ENCODE measurements around the gene CASKIN2. TPM values are rescaled to one million over a fixed set of nuclear protein-coding genes. Genes with fewer than 3 reads are reported as not detected.
"Not testable (repeated sequence)": the region's sequence is repeated elsewhere in the genome, so short reads cannot be mapped to it uniquely, and the experiment has no call there.

CASKIN2 gene
- total RNA-seq, 1 donor from 2014 or later: 60.8 TPM

DNA sequence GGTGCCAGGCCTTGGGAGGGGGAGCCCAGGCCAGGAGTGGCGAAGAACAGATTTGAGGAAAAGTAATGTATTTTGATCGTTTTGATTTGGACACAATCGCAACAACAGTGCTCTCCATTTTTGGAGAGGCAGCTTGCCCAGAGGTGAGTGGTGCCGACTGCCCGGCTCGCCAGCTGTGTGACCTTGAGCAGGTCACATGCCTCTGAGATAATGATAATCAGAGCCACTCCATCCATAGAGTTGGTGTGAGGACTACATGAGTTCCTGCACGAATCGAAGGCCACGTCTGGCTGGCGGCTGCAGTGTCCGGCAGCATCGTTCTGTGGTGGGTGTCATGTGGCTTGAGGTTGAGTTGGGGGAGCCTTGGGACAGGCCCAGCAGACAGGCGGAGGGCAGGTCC, 30.8 kb upstream of the CASKIN2 start:
- DNase-seq (ENCODE audit: low spot score): no peak

DNA sequence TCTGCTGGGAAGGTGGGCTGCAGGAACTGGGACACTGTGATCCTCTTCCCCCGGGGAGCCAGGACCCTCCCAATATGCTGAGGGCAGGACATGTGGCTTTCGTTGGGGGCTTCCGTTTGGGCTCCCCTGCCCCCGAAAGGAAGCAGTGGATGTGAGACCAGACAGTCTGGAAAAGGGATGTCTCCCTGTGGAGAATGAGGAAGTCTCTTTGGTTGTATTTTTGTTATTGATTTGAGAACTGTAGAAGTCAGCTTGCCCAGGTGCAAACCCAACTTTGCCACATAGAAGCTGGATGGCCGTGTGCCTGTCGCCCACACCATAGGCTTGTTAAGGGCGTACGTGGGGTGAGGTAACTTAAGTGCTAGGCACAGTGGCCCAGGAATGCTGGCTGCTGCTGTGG, 28.9 kb upstream of the CASKIN2 start:
- DNase-seq (ENCODE audit: low spot score): no peak

DNA sequence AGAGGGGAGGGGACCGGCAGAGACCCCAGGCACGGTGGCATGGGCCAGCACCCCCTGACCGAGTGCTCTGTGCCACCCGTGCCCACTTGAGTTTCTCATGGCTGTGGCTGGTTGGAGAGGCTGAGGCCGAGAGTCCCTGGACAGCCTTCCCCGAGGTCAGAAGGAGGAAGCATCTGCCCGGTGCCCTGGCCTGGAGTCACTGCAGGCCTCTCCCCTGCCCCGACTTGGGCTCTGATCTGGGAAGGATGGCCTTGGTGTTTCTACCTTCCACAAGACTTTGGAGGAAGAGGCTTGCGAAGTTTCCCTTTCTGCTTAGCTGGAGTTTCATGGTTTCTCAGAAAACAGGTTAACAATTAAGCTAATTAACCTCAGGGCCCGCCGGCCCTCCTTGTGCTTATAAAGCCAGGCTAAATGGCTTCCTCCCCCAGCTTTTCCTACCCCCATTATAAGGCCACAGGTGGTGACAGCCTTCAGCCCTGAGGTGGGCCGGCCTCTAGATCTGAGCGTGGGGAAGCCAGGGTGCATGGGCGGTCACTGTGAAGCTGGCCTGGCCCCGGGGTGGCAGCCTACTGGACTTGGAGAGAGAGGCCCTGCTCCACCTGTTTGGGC, 27.5 kb upstream of the CASKIN2 start:
- no peak for DNase-seq (ENCODE audit: low spot score)

DNA sequence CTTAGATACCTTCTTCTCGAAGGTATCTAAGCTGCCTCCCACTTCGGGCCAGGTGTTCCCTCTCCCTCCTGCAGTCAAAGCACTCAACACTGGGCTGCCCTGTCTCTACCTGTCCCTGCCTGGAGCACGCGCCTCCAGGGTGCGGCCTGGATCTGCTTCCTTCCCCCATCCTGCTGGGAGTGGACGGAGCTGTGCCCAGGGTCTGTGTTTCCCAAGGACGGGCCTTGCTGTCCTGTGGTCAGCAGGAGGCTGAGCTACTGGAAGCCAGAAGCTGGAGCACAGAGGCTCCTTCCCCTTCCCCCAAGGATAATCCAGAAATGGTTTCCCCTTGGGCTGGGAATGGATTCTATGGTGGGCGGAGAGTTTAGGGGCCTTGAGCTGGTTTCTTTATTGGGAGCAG, 26.9 kb upstream of the CASKIN2 start:
- DNase-seq (ENCODE audit: low spot score): no peak

DNA sequence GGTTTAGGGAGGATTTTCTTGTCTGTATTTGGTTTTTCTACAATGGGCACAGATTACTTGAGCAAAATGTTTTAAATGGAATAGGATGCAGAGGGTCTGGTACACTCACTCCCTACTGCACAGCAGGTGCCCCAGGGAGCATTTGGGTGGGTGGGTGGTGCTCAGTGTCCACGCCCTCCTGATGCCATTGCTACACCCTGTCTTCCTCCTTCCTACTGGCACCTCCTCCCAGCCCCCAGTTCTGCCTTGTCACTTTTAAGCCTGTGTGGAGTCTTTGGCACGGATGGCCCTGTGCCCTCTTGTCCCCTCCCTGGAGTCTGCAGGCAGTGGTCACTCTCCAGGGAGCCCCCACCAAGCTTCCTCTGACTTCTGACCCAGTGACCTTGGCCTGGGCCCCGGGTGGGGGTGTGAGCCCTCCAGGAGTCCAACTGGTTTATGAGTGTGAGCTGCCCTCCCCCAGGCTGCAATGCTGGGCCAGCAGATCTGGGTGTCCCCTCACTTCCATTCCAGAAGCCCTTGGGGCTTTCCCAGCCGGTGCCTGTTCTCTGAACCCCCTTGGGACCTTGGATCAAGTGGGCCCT, 25.7 kb upstream of the CASKIN2 start:
- no peak for DNase-seq (ENCODE audit: low spot score)

DNA sequence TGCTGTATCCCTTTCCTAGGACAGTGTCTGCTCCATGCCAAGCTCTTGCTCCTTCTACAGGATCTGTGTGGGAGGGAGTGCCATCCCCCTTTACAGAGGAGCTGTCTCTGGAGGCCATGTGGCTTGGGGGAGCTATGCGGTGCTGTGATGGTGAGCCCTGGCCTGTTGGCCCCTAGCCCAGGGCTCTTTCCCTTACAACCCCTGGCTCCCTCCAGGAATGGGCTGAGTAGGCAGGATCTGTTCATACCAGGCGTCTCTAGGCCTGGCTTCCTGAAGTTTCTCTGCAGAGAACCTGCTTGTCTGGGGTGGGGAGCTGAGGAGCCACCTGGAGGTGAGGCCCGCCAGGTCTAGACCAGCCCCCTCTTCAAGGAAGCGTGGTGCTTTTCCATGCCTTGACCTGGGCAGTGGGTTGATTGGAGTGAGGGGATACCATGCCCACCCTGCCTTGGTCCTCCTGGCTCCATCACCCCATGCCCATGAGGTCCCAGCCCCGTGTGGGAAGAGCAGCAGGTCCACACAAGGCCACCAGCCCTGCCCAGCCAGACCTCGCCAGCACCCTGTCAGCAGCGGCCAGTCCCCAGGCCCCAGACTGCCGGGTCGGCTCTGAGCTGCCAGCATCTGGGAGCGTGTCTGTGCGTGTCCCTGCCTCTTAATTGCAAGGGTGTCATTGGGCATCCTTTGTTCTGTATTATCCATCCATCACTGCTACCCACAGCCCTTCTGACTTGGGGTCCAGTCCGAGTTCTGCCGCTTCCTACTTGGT, 24.8 kb upstream of the CASKIN2 start:
- DNase-seq (ENCODE audit: low spot score): no peak

DNA sequence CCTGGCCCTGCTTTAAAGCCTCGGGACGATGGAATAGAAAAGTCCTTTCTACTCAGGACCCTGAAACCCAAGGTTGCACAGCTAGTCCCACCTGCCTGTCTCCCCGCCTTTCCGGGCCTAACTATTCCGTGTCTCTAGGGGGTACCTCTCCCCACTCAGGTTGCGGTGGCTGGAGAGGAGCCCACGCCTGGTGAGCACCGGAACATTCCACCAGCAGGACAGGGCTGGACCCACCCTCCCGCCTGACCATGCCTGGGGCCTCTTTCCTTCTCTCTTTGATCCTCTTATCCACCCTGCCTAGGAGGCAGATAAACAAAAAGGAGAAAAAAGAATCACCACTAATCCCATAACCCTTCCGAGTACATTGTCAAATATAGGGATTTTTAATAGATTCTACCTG, 21.0 kb upstream of the CASKIN2 start:
- no peak for DNase-seq (ENCODE audit: low spot score)

DNA sequence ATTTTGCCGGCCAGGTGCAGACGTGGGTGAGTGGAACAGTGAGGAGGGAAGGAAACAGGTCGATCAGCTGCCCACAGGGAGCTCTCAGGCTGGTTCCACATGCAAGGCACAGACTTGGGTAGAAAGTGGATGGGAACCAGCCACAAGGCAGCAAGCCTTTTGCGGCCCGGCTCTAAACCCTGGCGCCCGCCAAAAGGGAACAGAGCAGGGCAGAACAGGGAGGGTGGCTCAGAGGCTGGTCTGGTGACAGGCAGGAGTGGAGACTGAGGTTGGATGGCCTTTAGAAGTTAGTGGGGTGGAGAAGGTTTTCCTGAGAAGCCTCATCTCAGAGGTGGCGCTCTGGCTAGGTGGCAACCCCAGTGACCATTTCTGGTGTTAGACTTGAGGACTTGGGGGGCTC, 20.5 kb upstream of the CASKIN2 start:
- DNase-seq (ENCODE audit: low spot score): no peak

DNA sequence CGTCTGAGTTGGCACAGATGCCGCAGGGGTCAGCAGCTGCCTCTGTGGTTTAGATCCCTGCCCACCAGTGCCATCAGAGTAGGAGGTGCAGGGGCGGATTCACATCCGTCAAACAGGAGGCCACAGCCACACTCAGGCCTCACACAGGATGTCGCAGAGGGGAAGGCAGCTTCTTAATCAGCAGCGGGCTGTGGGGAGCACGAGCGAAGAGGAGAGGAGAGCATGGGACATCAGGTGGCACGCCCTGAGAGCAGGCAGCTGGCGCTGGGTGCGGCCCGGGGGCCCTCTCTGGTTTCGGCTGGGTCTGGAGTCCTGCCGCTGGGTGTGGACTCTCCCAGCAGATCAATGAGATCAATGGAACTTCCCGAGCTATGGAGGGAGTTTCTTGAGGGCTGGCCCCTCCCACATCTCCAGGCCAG, 19.8 kb upstream of the CASKIN2 start:
- no peak for DNase-seq (ENCODE audit: low spot score)

DNA sequence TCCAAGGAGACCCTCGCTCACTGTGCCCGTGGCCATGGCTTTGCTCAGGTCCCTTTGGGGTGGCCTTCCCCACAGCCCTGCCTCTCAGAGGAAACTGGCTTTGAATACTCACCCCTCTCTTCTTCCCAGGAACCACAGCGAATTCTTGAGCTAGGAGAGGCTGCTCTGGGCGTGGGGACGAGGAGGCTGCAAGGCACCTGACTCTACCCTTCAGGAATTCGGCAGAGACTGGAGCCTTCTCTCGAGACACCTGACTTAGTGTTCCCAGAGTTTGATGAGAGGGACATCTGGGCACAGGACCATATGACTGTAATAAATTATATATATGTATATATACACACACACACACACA, 16.4 kb upstream of the CASKIN2 start:
- DNase-seq (ENCODE audit: low spot score): no peak

DNA sequence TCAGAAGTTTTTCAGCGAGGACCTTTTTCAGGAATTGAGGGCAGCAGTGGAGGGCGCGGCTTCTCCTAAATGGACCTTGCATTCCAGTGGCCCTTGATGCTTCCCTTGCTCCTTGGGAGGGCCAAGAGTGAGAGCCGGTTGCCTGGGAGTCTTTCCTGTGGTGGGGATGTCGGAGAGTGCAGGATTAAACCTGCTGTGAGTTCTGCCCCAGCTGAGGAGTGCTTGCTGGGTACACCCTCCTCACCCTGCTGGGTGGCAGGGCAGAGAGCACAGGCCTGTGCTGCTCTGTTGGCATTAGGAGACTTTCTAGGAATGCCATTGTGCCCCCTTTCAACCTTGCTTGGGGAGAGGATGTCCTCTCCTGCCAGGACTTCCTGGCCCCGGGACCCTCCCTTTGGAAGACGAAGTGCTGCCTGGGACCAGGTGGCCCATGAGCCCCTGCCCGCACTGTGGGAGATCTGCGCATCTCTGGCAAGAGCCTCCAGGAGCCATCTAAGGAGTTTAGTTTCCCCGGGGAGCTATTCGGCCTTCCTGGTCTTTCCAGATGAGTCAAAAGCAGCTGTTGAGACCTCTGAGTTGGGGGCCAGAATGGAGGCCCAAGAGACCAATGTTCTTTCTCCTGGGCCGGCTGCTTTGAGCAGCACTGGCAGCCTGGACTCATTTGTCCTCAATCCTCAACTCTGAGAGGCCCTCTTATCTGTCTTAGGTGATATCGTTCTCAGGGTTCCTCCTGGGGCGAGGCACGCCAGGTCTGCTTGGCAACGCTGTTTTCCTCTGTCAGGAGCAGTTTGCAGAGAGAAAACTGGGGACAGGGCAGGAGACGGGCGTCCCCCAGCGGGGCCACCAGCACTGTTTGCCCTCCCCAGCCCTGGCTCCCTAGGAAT, 15.7 kb upstream of the CASKIN2 start:
- no peak for DNase-seq (ENCODE audit: low spot score)

DNA sequence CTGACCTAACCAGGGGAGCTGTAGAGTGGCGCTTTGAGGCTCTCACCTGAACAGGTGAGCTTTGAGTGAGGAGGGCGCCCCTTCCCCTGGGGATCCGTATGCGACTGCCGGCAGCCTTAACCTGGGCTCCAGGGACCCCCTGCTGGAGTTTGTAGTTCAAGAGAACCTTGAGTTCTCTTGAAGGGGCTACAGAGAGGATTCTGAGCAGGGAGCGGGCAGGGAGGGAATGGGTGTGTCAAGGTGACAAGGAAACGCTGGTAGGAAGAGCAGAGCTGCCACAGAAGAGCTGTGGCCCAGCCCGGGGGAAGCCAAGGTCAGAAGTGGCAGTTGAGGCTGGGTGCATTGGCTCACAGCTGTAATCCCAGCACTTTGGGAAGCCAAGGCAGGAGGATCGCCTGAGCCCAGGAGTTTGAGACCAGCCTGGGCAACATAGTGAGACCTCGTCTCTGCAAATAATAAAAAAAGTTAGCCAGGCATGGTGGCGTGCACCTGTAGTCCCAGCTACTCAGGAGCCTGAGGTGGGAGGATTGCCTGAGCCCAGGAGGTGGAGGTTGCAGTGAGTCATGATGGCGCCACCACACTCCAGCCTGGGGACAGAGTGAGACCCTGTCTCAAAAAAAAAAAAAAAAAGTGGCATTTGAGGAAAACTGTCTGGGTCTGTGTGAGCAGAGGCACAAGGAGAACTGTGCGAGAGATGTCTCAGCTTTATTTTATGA, 11.4 kb upstream of the CASKIN2 start:
- DNase-seq (ENCODE audit: low spot score): no peak

DNA sequence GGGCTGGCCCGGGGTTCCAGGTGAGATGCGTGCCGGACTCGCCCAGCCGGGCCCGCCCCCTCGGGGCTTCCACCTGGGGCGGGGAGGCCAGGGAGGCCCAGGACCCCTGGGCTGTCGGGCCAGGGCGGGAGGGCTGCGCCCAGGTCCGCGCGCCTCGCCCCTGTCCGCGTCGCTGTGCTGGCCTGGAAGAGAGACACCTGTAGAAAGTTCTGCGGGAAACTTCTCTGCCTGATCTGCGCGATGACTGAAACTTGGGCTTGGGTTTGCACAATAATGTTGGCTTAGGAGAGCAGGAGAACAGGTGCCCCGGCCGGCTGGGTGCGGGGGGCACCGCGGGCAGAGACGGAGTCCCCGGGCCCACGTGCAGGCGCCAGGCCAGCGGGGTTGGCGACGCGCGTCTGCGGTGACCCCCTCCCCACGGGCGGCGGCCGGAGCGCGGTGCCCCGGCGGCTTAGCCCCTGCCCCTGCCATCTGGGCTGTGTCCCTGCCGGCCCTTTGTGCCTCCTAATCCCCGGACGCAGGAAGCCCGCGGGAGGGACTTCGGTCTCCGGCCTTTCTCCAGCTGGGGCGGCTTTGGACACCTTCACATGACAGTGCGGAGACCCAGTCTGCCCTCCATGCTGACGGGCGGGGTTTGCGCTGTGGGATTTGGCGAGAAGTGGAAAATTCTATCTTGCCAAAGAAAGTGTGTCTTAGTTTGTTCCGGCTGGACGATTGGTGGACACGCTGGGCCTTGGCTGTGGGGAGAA, 10.6 kb upstream of the CASKIN2 start:
- no peak for DNase-seq (ENCODE audit: low spot score)

DNA sequence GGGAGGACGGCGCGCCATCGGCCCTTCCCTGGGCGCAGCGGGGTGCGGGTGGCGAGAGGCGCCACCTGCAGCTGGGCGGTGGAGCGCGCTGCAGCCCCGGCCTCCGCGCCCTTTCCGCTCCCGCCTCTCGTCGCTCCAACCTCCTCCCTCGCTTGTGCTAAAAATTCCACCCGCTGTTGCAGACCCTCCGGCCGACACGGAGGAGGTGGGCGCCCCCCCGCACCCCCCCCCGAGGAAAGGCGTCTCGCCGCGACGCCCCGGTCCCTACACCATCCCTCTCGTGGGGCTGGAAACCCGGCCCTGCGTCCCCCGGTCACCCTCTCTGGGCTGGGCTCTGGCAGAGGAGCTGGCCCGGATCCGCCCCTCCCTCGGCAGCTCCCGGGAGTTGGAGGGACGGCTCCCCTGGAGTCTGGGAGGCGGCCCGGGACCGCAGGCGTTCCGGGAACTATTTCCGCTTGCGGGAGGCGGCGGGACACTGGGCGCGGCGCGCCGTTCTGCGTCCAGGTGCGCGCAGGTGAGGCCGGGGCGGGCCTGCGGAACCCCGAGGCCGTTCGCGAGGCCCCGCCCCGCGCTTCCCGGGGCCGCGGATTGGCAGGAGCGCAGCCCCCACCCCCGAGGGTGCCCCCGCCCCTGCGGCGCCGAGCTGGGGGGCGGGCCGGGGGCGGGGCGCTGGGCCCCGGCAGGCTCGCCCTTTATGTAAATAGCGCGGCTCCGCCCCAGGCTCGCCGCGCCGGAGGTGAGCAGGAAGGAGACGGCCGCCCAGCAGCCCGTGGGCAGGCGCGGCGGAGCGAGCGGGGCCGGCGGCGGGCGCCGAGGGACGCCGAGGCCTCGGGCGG, 9.9 kb upstream of the CASKIN2 start, which contains the start of gene LLGL2:
TSS of gene LLGL2 (plus strand) at position 728 of the 836 bp plus-strand sequence. CDS start 17,730 bp downstream, outside the sequence.
- DNase-seq (ENCODE audit: low spot score): peak; percentile 81

DNA sequence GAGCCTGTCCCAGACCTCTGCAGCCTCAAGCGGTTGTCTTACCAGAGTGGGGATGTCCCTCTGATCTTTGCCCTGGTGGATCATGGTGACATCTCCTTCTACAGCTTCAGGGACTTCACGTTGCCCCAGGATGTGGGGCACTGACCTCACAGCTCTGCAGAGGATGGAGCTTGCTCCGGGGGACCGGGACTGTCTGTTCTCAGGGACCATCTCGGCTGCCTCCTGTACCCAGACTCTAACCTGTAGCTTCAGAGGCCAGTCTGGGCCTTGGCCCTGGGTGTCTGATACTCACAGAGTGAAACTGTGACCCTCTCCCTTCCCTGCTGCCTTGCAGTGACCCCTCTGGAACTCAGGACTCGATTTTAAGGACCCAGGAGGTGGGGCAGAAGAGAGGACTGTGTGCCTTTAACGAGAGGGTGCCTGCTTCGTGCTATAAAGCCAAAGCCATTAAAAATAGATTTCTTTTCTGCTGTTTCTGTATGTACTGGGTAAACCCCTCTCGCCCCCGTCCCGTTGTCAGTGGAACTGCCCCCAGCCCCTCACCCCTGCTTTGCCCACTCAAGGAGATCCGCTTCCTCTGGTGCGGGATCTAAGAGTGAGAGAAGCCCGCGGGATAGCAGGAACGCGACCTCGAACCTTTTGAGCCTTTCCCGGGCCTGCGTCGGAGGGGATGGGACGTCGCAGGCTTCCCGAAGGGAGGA, 9.1 kb upstream of the CASKIN2 start:
- DNase-seq (ENCODE audit: low spot score): no peak

DNA sequence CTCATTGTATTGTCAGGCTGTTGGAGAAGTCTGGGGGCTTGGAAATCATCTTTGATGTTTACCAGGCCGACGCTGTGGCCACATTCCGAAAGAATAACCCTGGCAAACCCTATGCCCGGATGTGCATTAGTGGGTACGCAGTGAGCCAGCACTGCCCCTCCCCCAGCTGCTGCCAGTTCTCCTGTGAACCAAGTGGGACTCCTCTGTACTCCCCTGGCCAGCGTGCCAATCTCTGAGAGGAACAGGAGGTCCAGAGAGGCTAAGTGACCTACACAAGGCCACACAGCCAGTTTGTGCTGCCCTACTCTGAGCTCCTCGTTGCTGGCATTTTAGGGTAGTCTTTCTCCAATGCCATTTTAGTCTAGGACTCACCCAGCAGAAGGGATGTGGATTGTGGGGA, 8.3 kb upstream of the CASKIN2 start:
- no peak for DNase-seq (ENCODE audit: low spot score)

DNA sequence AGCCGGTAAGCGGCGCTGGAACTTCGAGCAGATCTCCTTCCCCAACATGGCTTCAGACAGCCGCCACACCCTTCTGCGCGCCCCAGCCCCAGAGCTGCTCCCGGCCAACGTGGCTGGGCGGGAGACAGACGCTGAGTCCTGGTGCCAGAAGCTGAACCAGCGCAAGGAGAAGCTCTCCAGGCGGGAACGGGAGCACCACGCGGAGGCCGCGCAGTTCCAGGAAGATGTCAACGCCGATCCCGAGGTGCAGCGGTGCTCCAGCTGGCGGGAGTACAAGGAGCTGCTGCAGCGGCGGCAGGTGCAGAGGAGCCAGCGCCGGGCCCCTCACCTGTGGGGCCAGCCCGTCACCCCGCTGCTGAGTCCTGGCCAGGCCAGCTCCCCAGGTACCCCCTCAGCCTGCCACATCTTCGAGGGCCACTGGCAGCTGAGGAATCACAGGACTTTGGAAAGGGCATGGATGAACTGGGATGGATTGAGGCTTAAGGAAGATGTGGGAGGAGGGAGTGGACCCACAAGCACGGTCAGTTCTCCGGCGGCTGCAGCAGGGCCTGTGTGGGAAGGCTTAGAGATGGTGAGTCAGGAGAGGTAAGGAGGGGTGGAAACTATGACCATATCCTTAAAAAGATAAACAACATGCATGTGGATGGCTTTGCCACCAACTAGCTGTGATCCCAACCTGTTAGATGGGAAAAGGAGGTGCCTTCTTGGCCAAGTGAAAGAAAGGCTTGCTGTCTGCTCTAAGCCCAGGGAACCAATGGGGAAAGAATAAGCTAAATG, 6.8 kb upstream of the CASKIN2 start:
- no peak for DNase-seq (ENCODE audit: low spot score)

DNA sequence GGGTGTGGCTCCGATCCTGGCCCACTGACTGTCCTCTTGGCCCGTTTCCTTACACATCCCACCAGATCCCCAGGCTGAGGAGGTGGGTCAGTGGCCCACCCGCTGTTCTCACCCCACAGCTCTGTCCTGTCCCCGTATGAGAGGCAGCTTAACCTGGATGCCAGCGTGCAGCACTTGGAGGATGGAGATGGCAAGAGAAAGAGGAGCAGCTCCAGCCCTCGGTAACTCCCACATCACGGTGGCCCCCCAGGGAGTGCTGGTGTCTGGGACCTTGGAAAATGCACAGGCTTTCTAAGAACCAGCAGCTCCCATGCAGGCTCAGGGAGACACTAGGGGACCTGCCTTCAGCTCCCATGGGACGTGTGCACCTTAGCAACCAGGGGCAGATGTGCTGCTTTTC, 6.0 kb upstream of the CASKIN2 start:
- no peak for DNase-seq (ENCODE audit: low spot score)

DNA sequence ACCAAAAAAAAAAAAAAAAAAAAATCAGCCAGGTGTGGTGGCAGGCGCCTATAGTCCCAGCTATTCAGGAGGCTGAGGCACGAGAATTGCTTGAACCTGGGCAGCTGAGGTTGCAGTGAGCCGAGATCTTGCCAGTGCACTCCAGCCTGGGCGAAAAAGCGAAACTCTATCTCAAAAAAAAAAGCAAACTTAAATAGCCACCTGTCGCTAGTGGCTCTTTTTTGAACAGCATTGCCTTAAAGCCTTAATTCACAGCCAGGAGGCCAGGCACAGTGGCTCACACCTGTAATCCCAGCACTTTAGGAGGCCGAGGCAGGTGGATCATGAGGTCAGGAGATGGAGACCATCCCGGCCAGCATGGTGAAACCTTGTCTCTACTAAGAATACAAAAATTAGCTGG, 5.1 kb upstream of the CASKIN2 start:
- not testable (repeated sequence) for DNase-seq (ENCODE audit: low spot score)

Measured in ureter (tissue), 1 donor.